Keratinocyte (primary cell): ENCODE measurements around the gene MMEL1. TPM values are rescaled to one million over a fixed set of nuclear protein-coding genes. Genes with fewer than 3 reads are reported as not detected.

Experiments used
- DNase-seq: peaks from one replicate; pipeline ENCODE4 v3.0.0-alpha.2; 2011; ENCODE audit warnings: low read depth, missing footprints, low spot score
- FAIRE-seq: peaks from 2 replicates; lab custom pipeline; 2011; peaks lifted over from hg19 to GRCh38; lab: Jason Lieb, UNC
- H2AFZ ChIP-seq: 2 replicates; pipeline ENCODE4 v1.6.0; 2012; ENCODE audit warnings: low read length, control low read depth, inconsistent platforms; ENCODE audit not compliant: control insufficient read depth
- H3K27ac ChIP-seq: 2 replicates; pipeline ENCODE4 v1.5.1; 2011; ENCODE audit warnings: low read length; ENCODE audit not compliant: control insufficient read depth, insufficient read depth
- H3K27me3 ChIP-seq: 3 replicates; pipeline ENCODE4 v1.6.0; 2011; ENCODE audit warnings: low read length; ENCODE audit not compliant: control insufficient read depth, insufficient read depth; ENCODE audit errors: extremely low read depth
- H3K36me3 ChIP-seq, 2 experiments: 2 replicates in 1 of 2; 3 replicates in 1 of 2; pipeline ENCODE4 v1.5.1; 2011; ENCODE audit warnings: low read length in 2 of 2, mild to moderate bottlenecking in 1 of 2; ENCODE audit not compliant: control insufficient read depth in 2 of 2, insufficient read depth in 2 of 2; ENCODE audit errors: extremely low read depth in 1 of 2
- H3K4me1 ChIP-seq: 3 replicates; pipeline ENCODE4 v1.5.1; 2011; ENCODE audit warnings: low read length; ENCODE audit not compliant: control insufficient read depth, insufficient read depth; ENCODE audit errors: extremely low read depth
- H3K4me2 ChIP-seq: 3 replicates; pipeline ENCODE4 v1.6.0; 2011; ENCODE audit warnings: low read depth, low read length; ENCODE audit not compliant: control insufficient read depth, insufficient read depth; ENCODE audit errors: extremely low read depth
- H3K4me3 ChIP-seq, 3 experiments: fragments of 200-600 bp in 1 of 3; sonication (generic) in 1 of 3; 2 replicates in 2 of 3; 3 replicates in 1 of 3; pipeline ENCODE4 v1.5.1; 2011 to 2016; ENCODE audit warnings: low read length in 3 of 3, mild to moderate bottlenecking in 3 of 3, control low read depth in 2 of 3, inconsistent platforms in 1 of 3, low read depth in 1 of 3, mixed read lengths in 1 of 3, mixed run types in 1 of 3, moderate library complexity in 1 of 3; ENCODE audit not compliant: control insufficient read depth in 2 of 3, insufficient read depth in 2 of 3; ENCODE audit errors: extremely low read depth in 1 of 3
- H3K79me2 ChIP-seq: 2 replicates; pipeline ENCODE4 v1.6.0; 2012; ENCODE audit warnings: low read length; ENCODE audit not compliant: control insufficient read depth, insufficient read depth
- H3K9ac ChIP-seq: 3 replicates; pipeline ENCODE4 v1.6.0; 2011; ENCODE audit warnings: low read length; ENCODE audit not compliant: control insufficient read depth, insufficient read depth; ENCODE audit errors: extremely low read depth
- H3K9me1 ChIP-seq: 3 replicates; pipeline ENCODE4 v1.6.0; 2011; ENCODE audit warnings: low read length; ENCODE audit not compliant: control insufficient read depth, insufficient read depth; ENCODE audit errors: extremely low read depth
- H3K9me3 ChIP-seq: 2 replicates; pipeline ENCODE4 v1.5.1; 2012; ENCODE audit warnings: low read depth, low read length; ENCODE audit not compliant: control insufficient read depth
- H4K20me1 ChIP-seq: 3 replicates; pipeline ENCODE4 v1.6.0; 2011; ENCODE audit warnings: low read length; ENCODE audit not compliant: control insufficient read depth, insufficient read depth; ENCODE audit errors: extremely low read depth
- CTCF ChIP-seq, 3 experiments: IDR thresholded peaks in 1 of 3; conservative IDR thresholded peaks in 1 of 3; optimal IDR thresholded peaks in 1 of 3; 2 replicates in 2 of 3; 3 replicates in 1 of 3; pipeline versions ENCODE3 to v1.5.1; 2011; ENCODE audit warnings: low read length in 3 of 3, mild to moderate bottlenecking in 3 of 3, moderate library complexity in 2 of 3, control low read depth in 1 of 3, inconsistent platforms in 1 of 3; ENCODE audit not compliant: insufficient read depth in 2 of 3; ENCODE audit errors: extremely low read depth in 1 of 3
- EZH2 ChIP-seq: IDR thresholded peaks from one replicate; pipeline ENCODE4 v1.6.1; 2012; ENCODE audit warnings: inconsistent platforms, mild to moderate bottlenecking, low read length, moderate library complexity
- dilution Hi-C: fragments of 300-500 bp; cut with MboI; formaldehyde crosslinking; loops from one replicate; pipeline ENCODE4 v1.7.0; 2020; ENCODE audit warnings: low sequenced_read_pairs; ENCODE audit not compliant: extremely low pct_ligation_motif_present
- polyA plus RNA-seq, 5 experiments: library from polyadenylated mRNA; depleted of rRNA in 3 of 5; stranded (reverse) in 3 of 5; stranded (forward) in 1 of 5; unstranded in 1 of 5; fragments of >200 nt; gene quantifications; 1 replicate in 1 of 5; 2 replicates in 3 of 5; 3 replicates in 1 of 5; pipeline versions ENCODE4 v1.2.1 to v1.2.3, GENCODE V29; 2011 to 2012; ENCODE audit warnings: missing spikeins in 2 of 5, low read depth in 1 of 5, low replicate concordance in 1 of 5

MMEL1 gene
- polyA plus RNA-seq, 1 donor (not counting 4 experiments of a cell fraction or from before 2014, with no cell fraction given) = not detected

GRCh38 chr1:2603521-2604155 lies 29.2 kb downstream of the MMEL1 start:
- H2AFZ ChIP-seq = no peak overlapping the region
- no peaks in the 10 kb centered on the region for H3K27me3 ChIP-seq
- H3K27ac ChIP-seq = no peak overlapping the region
- DNase-seq (no peak), FAIRE-seq (no peak)
- H3K4me2 ChIP-seq = no peak overlapping the region
- H3K4me3 ChIP-seq = no peak overlapping the region
- H3K4me1 ChIP-seq = no peaks in the 10 kb centered on the region
- no peak for TF ChIP-seq EZH2
- no peak for TF ChIP-seq CTCF (optimal IDR thresholded peaks at IDR 0.05 in 1 of 3, IDR thresholded peaks at IDR 0.05 in 1 of 3, conservative IDR thresholded peaks at IDR 0.05 in 1 of 3; ENCODE audit: extremely low read depth in 1 of 3, insufficient read depth in 2 of 3, low read length in 3 of 3)
- no peaks in the 10 kb centered on the region for H3K36me3 ChIP-seq
- H4K20me1 ChIP-seq = no peaks in the 10 kb centered on the region
- no peaks in the 10 kb centered on the region for H3K9me3 ChIP-seq
- H3K9ac ChIP-seq = no peak overlapping the region
- dilution Hi-C loops = no loop called here
- no peaks in the 10 kb centered on the region for H3K9me1 ChIP-seq
- no peaks in the 10 kb centered on the region for H3K79me2 ChIP-seq

DNA sequence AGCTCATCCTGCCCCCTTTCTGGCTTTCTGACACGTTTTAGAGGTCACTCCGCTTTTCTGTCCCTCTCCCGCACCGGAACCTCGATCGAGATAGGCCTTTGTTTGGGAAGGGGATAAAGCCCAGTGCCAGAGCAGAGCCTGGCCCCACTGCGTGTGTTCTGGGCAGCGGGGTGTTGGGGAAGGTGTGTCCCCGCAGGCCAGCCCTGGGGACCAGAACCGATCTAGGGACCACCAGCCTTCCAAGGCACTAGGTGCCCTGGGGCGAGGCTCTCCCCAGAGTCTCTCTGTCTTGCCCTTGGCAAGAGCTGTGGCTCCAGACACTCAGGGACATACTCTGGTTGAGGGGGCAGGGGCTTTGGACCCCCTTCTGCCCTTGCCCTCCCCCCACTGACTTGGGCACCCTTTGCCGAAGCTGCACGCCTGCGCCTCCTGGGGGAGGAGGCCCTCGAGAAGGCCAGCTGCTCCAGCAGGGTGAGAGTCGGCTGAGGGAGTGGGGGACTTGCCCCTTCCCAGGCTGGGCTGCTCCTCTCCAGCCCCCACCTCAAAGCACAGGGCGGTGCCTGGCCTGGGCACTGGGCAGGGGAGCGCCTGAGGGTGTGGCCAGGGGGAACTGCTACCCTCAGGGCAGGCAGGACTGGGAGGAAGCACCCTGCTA lies 29.8 kb downstream of the MMEL1 start:
- no peak overlapping the region for H2AFZ ChIP-seq
- no peaks in the 10 kb centered on the region for H3K36me3 ChIP-seq
- dilution Hi-C loops = no loop called here
- H3K79me2 ChIP-seq = no peaks in the 10 kb centered on the region
- FAIRE-seq = no peak
- H3K4me2 ChIP-seq = no peak overlapping the region
- no peaks in the 10 kb centered on the region for H3K9me1 ChIP-seq
- H3K27ac ChIP-seq = no peak overlapping the region
- no peaks in the 10 kb centered on the region for H4K20me1 ChIP-seq
- H3K27me3 ChIP-seq = no peaks in the 10 kb centered on the region
- TF ChIP-seq EZH2 = no peak
- TF ChIP-seq CTCF (optimal IDR thresholded peaks at IDR 0.05 in 1 of 3, IDR thresholded peaks at IDR 0.05 in 1 of 3, conservative IDR thresholded peaks at IDR 0.05 in 1 of 3; ENCODE audit: extremely low read depth in 1 of 3, insufficient read depth in 2 of 3, low read length in 3 of 3) = no peak
- DNase-seq = no peak
- H3K9ac ChIP-seq = no peak overlapping the region
- no peaks in the 10 kb centered on the region for H3K9me3 ChIP-seq
- no peak overlapping the region for H3K4me3 ChIP-seq
- H3K4me1 ChIP-seq = no peaks in the 10 kb centered on the region
